ENCODE measurements around the gene NPR1.

Gene NPR1

DNA sequence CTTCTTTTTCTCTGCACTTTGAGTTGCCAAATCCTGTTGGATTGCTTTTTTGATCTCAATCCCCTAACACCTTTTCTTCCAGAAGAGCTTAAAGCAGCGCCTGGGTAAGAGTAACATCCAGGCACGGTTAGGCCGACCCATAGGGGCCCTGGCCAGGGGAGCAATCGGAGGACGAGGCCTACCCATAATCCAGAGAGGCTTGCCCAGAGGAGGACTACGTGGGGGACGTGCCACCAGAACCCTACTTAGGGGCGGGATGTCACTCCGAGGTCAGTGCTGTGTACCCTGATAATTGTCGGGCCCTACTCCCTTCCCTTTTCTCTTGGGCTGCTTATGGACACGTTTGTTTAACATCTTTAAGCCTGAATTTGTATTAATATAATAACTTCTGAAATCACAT lies 36.3 kb upstream of the NPR1 start:
- in situ Hi-C loops (cut with HindIII; ENCODE audit: low sequenced_read_pairs): no loop called here
- no peak for DNase-seq (ENCODE audit: low read depth)
- TF ChIP-seq, protein P1, sequence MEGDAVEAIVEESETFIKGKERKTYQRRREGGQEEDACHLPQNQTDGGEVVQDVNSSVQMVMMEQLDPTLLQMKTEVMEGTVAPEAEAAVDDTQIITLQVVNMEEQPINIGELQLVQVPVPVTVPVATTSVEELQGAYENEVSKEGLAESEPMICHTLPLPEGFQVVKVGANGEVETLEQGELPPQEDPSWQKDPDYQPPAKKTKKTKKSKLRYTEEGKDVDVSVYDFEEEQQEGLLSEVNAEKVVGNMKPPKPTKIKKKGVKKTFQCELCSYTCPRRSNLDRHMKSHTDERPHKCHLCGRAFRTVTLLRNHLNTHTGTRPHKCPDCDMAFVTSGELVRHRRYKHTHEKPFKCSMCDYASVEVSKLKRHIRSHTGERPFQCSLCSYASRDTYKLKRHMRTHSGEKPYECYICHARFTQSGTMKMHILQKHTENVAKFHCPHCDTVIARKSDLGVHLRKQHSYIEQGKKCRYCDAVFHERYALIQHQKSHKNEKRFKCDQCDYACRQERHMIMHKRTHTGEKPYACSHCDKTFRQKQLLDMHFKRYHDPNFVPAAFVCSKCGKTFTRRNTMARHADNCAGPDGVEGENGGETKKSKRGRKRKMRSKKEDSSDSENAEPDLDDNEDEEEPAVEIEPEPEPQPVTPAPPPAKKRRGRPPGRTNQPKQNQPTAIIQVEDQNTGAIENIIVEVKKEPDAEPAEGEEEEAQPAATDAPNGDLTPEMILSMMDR (IDR thresholded peaks at IDR 0.05; ENCODE audit: low read depth, low read length, missing control alignments): no peak
- no peak overlapping the region for H3K4me3 ChIP-seq (ENCODE audit: low read depth, low read length)

DNA sequence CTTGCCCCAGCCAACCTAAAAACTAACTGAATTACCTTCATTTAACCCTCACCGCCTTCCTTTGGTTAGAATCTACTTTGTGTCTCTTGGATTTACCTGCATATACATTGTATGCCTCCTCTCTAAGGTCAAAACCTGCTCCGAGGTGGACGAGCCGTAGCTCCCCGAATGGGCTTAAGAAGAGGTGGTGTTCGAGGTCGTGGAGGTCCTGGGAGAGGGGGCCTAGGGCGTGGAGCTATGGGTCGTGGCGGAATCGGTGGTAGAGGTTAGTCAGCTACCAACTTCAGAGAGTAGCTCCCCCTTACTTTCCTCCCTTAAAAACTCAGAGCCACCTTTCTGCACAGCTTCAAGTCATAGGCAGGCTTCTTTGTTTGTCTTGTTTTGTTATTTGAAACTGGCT lies 35.4 kb upstream of the NPR1 start:
- H3K4me3 ChIP-seq (ENCODE audit: low read depth, low read length): no peak overlapping the region
- TF ChIP-seq, protein P1 (IDR thresholded peaks at IDR 0.05; ENCODE audit: low read depth, low read length, missing control alignments): no peak
- in situ Hi-C loops (cut with HindIII; ENCODE audit: low sequenced_read_pairs): no loop called here
- no peak for DNase-seq (ENCODE audit: low read depth)

DNA sequence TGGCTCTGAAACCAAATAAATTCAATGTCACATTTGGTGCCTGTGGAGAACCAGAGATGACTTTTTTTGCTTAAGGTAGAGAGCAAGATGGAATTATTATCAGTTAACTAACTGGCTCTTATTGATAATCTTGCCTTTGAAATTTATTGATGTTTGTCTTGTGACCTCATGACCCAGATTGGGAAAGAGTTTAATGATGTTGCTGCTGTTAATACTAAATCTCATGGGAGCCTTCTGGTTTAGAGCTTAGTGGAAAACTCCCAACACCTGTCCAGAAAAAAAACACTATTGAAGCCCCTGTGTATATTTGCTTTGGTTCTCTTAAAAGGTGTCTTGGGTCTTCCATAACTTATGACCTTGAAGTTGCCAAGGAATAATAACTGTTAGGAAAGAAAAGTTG lies 34.7 kb upstream of the NPR1 start:
- in situ Hi-C loops (cut with HindIII; ENCODE audit: low sequenced_read_pairs): no loop called here
- no peak overlapping the region for H3K4me3 ChIP-seq (ENCODE audit: low read depth, low read length)
- no peak for DNase-seq (ENCODE audit: low read depth)
- TF ChIP-seq, protein P1 (IDR thresholded peaks at IDR 0.05; ENCODE audit: low read depth, low read length, missing control alignments): no peak

DNA sequence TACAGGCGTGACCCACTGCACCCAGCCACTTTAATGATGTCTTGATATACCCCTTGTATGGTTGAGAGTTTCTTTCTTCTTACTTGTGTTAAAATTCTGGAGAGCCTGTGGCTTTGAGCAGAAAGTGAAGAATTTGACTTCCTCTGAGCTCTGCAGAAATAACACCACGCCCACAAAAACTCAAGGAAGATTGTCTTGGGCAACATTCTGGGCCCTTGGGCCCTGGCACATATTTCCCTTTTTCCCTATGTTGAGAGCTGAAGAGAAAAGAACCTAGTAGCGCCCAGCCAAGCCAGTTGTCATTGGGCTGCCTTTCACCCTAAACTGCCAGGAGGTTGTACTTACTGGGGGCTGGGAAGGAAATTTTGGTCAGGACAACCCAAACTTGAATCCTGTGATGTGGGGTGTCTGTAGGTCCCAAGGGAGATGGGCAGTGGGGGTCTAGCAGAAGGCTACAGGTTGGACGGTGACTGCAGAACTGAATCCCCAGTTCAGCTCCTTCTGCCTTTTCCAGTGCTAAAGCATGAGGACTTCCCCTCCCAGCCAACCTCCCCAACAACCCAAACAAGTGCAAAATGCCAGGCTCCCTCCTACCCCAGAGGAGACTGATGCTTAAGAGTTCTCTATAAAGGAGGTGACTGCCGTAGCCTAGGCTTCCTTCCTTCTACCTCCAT lies 31.7 kb upstream of the NPR1 start:
- TF ChIP-seq, protein P1 (IDR thresholded peaks at IDR 0.05; ENCODE audit: low read depth, low read length, missing control alignments): no peak
- in situ Hi-C loops (cut with HindIII; ENCODE audit: low sequenced_read_pairs): no loop called here
- no peak for DNase-seq (ENCODE audit: low read depth)
- H3K4me3 ChIP-seq (ENCODE audit: low read depth, low read length): no peak overlapping the region

DNA sequence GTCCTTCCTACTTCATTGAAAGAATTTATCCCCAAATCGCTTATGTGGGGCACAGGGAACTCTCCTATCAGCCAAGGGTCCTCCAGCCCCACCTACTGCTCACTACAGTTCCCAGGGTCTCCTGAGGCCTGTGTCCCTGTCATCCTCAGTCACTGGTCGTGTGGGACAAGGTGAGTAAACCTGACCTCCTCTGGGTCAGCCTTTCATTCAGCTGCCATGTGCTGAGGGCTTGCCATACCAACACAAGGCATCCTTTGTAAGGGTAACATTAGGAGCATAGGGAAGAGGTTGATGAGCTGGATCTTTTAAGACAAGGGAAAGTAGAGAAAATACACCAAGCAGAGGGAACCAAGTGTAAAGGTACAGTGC lies 31.2 kb upstream of the NPR1 start:
- TF ChIP-seq, protein P1 (IDR thresholded peaks at IDR 0.05; ENCODE audit: low read depth, low read length, missing control alignments): no peak
- DNase-seq (ENCODE audit: low read depth): no peak
- H3K4me3 ChIP-seq (ENCODE audit: low read depth, low read length): no peak overlapping the region
- in situ Hi-C loops (cut with HindIII; ENCODE audit: low sequenced_read_pairs): no loop called here

DNA sequence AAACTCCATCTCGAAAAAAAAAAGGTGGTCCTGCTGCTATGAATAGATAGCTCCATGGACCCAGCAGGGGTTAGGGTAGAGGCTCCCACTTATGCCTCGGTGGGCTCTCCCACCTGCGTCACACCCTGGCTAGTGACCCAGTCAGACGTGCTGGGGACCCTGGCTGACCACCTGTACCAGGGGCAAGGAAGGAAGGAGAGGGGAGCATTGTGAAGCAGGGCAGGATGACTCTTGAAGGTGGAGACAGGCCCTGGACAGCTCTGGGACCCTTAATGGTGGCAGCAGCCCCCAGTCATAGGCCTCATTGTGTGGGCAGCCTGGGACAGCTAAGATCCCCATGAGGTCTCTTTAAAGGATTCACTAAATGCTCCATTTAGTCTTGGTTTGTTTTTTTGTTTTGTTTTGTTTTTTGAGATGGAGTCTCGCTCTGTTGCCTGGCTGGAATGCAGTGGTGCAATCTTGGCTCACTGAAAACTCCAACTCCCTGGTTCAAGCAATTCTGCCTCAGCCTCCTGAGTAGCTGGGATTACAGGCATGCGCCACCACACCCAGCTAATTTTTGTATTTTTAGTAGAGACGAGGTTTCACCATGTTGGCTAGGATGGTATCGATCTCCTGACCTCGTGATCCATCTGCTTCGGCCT lies 30.4 kb upstream of the NPR1 start:
- TF ChIP-seq, protein P1 (IDR thresholded peaks at IDR 0.05; ENCODE audit: low read depth, low read length, missing control alignments): no peak
- DNase-seq (ENCODE audit: low read depth): no peak
- in situ Hi-C loops (cut with HindIII; ENCODE audit: low sequenced_read_pairs): no loop called here
- no peak overlapping the region for H3K4me3 ChIP-seq (ENCODE audit: low read depth, low read length)

All from astrocyte of the cerebellum (primary cell).